Heart right ventricle (tissue), 16 donors: ENCODE measurements around the gene AKAP1. TPM values are rescaled to one million over a fixed set of nuclear protein-coding genes. Genes with fewer than 3 reads are reported as not detected.
"Not testable (repeated sequence)": the region's sequence is repeated elsewhere in the genome, so short reads cannot be mapped to it uniquely, and the experiment has no call there.

Experiments used
- ATAC-seq, 8 donors: fragments of 200-7000 bp; cut with Tn5 transposase; one replicate each; pipeline ENCODE4 v1.9.1; 2020; ENCODE audit warnings: mild to moderate bottlenecking in 8 of 8, moderate library complexity in 8 of 8, moderate number of reproducible peaks in 1 of 8
- DNase-seq, 2 donors: peaks; one replicate each; pipeline ENCODE4 v3.0.0-alpha.2; 2020
- H3K27ac ChIP-seq, 10 donors: fragments of 200-600 bp; sonication (generic) in 2 of 10; one replicate each; pipeline versions ENCODE4 v1.5.0 to v1.8.0; 2020 to 2022; ENCODE audit warnings: mild to moderate bottlenecking in 3 of 10
- H3K27me3 ChIP-seq, 7 donors: fragments of 200-600 bp; one replicate each; pipeline ENCODE4 v1.8.0; 2021 to 2022; ENCODE audit warnings: mild to moderate bottlenecking in 2 of 7
- H3K36me3 ChIP-seq, 9 donors: fragments of 200-600 bp; sonication (generic) in 1 of 9; one replicate each; pipeline versions ENCODE4 v1.5.0 to v1.8.0; 2020 to 2022; ENCODE audit warnings: mild to moderate bottlenecking in 2 of 9
- H3K4me1 ChIP-seq, 9 donors: fragments of 200-600 bp; sonication (generic) in 1 of 9; one replicate each; pipeline versions ENCODE4 v1.5.0 to v1.8.0; 2020 to 2022; ENCODE audit warnings: mild to moderate bottlenecking in 4 of 9
- H3K4me3 ChIP-seq, 10 donors: fragments of 200-600 bp; sonication (generic) in 2 of 10; one replicate each; pipeline versions ENCODE4 v1.5.0 to v1.8.0; 2020 to 2022; ENCODE audit warnings: mild to moderate bottlenecking in 7 of 10, moderate library complexity in 2 of 10
- H3K9me3 ChIP-seq, 11 donors: fragments of 200-600 bp in 10 of 11; sonication (generic) in 2 of 11; one replicate each; pipeline versions ENCODE4 v1.5.0 to v1.8.0; 2013 to 2022; ENCODE audit warnings: mild to moderate bottlenecking in 2 of 11, control low read depth in 1 of 11, moderate library complexity in 1 of 11
- WGBS, 2 donors: extraction: QIAGEN DNeasy Blood & Tissue Kit; methylation state at CpG; one replicate each; pipeline ENCODE4 v1.1.7; 2013; ENCODE audit warnings: inconsistent platforms in 1 of 2; 5-methylcytosine and 5-hydroxymethylcytosine counted together
- intact Hi-C, 10 donors: fragments of 100-400 bp; cut with DNase I; formaldehyde crosslinking; loops; one replicate each; pipeline versions ENCODE4 v1.11.1 to v1.14.2; 2022
- polyA plus RNA-seq, 2 donors: library from polyadenylated mRNA; stranded (reverse); fragments of 200-250 nt; gene quantifications; one replicate each; pipeline ENCODE4 v1.2.3, GENCODE V29; 2013
- total RNA-seq, 10 donors: library from RNA; stranded (reverse); fragmentation: NEBNext Ultra II Directional in 3 of 10; extraction: Animal tissue kit (Norgen Biotek cat#: 25700) in 3 of 10; gene quantifications; one replicate each; pipeline versions ENCODE4 v1.2.1 to v1.2.4, GENCODE V29; 2021 to 2023
- TF ChIP-seq, protein P1 (sequence below), 9 donors: fragments of 200-600 bp; sonication (generic) in 2 of 9; IDR thresholded peaks; one replicate each; pipeline versions ENCODE4 v1.5.0 to v1.8.0; 2021 to 2022; ENCODE audit warnings: antibody characterized with exemption in 9 of 9, mild to moderate bottlenecking in 5 of 9, moderate library complexity in 1 of 9
- donor health status: Arrhythmogenic right ventricular cardiomyopathy.
- donor health status: ischemic (EF 13 %, LVEDD 7.1; RV severe dilation, severe dysfunction).
- donor health status: healthy with polysubstance abuse.
- donor health status: DM: no; HTN: yes; CAD: no.
- donor health status: DM: no; HTN: no; CAD: no.
- donor health status: ischemic (EF 25% LVEDD 6.9; RV normal size, moderate dysfunction).
- donor health status: ischemic (EF 25% LVEDD 5.7; RV mildly dilated, moderate dysfunction).
- donor health status: healthy.
- donor health status: DM: yes; HTN: yes; CAD: no.
- donor health status: Ischemic cardiomyopathy.
- donor health status: ischemic (EF 35%, LVEDD 5.7; RV mildly dilated, moderate dysfunction).
- donor health status: nonischemic (EF 11% LVEDD 7.7; RV severe dilation, severe dysfunction).
- donor health status: DM: yes; HTN: yes; CAD: no.
- donor health status: PGD.
- donor health status: ischemic (EF 29% LVEDD 5.4; RV normal size, mild dysfunction).
- donor health status: nonischemic (EF 23%, LVEDD 6.1; RV moderate dilation, normal function).

The AKAP1 gene
- total and polyA plus RNA-seq, 12 donors, result 31.0 to 234 (median 153) TPM

GRCh38 chr17:57097832-57098421 lies 12.9 kb downstream of the AKAP1 start:
- Histone ChIP-seq H3K36me3 (no peaks in the 10 kb centered on the region), H3K9me3 (no peaks in the 10 kb centered on the region), H3K27me3 (no peaks in the 10 kb centered on the region), H3K4me1 (peaks cover 30 to 96% (median 66%) of the 10 kb centered on the region in 9 donors), H3K4me3 (no peak overlapping the region), H3K27ac (peak overlapping the region; percentile 62 to 99 (median 80))
- intact Hi-C loops, result loop anchor here in 2 of 10 donors (1.0 to 10.0 kb wide), 2 partner anchors 12 to 63 kb away; no protein-coding TSS in a partner anchor
- peak; percentile 55 to 78 (median 72) for ATAC-seq
- DNase-seq, result peak in 1 of 2 donors; percentile 74
- WGBS, 2 donors, result 15 to 18% methylated on average over 2 of the region's 2 CpGs
- TF ChIP-seq, protein P1, sequence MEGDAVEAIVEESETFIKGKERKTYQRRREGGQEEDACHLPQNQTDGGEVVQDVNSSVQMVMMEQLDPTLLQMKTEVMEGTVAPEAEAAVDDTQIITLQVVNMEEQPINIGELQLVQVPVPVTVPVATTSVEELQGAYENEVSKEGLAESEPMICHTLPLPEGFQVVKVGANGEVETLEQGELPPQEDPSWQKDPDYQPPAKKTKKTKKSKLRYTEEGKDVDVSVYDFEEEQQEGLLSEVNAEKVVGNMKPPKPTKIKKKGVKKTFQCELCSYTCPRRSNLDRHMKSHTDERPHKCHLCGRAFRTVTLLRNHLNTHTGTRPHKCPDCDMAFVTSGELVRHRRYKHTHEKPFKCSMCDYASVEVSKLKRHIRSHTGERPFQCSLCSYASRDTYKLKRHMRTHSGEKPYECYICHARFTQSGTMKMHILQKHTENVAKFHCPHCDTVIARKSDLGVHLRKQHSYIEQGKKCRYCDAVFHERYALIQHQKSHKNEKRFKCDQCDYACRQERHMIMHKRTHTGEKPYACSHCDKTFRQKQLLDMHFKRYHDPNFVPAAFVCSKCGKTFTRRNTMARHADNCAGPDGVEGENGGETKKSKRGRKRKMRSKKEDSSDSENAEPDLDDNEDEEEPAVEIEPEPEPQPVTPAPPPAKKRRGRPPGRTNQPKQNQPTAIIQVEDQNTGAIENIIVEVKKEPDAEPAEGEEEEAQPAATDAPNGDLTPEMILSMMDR (IDR thresholded peaks at IDR 0.05), result no peak

DNA sequence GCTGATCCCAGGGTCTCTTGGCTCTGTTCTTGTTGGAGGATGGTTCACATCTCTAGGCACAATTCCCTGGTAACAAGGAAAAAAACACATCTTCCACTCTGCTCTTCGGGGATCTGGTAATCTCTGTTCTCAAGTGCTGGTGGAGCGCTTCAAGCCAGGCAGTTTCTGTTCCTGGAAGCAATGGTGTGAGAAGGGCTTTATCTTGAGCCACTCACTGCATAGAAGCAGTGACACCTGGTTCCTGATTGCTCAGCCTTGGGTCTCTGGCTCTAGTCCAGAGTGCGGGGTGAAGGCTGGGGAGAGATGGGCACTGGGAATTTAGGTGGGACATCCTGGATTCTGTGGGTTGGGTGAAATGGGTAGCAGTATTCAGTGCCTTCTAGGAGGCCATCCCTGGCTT lies 14.1 kb downstream of the AKAP1 start:
- Histone ChIP-seq H3K27me3 (no peaks in the 10 kb centered on the region), H3K4me3 (no peak overlapping the region), H3K4me1 (peaks cover 29 to 96% (median 68%) of the 10 kb centered on the region in 9 donors), H3K36me3 (no peaks in the 10 kb centered on the region), H3K27ac (peak overlapping the region in 9 of 10 donors; percentile 47 to 99 (median 76)), H3K9me3 (no peaks in the 10 kb centered on the region)
- TF ChIP-seq, protein P1 (IDR thresholded peaks at IDR 0.05), result no peak
- DNase-seq (no peak), ATAC-seq (peak in 2 of 8 donors; percentile 9 to 30)
- 31 to 61% methylated on average over 3 of the region's 3 CpGs for WGBS, 2 donors
- intact Hi-C loops, result loop anchor here in 1 of 10 donors (10.0 kb wide), 1 partner anchor 64 kb away; no protein-coding TSS in a partner anchor

GRCh38 chr17:57102122-57102521 lies 17.1 kb downstream of the AKAP1 start:
- no peak overlapping the region for H3K4me3 ChIP-seq
- DNase-seq, result no peak
- TF ChIP-seq, protein P1 (IDR thresholded peaks at IDR 0.05), result no peak
- peaks cover 13 to 92% (median 50%) of the 10 kb centered on the region in 9 donors for H3K4me1 ChIP-seq
- H3K27me3 ChIP-seq, result no peaks in the 10 kb centered on the region
- 80 to 85% methylated on average over 4 of the region's 4 CpGs for WGBS, 2 donors
- peaks cover 0 to 13% (median 0%) of the 10 kb centered on the region in 9 donors for H3K36me3 ChIP-seq
- intact Hi-C loops, result no loop called here
- H3K27ac ChIP-seq, result peak overlapping the region in 6 of 10 donors; percentile 1 to 99 (median 32)
- H3K9me3 ChIP-seq, result no peaks in the 10 kb centered on the region
- ATAC-seq, result no peak

DNA sequence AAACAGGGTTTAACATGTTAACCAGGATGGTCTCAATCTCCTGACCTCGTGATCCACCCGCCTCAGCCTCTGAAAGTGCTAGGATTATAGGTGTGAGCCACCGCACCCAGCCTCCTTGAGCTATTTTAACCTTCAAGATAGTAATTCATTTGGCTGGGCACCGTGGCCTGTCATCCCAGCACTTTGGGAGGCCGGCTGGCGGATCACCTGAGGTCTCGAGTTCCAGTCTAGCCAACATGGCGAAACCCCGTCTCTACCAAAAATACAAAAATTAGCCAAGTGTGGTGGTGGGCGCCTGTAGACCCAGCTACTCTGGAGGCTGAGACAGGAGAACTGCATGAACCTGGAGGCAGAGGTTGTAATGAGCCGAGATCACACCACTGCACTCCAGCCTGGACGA lies 17.6 kb downstream of the AKAP1 start:
- H3K36me3 ChIP-seq, result peaks cover 0 to 17% (median 0%) of the 10 kb centered on the region in 9 donors
- H3K4me3 ChIP-seq, DNase-seq, H3K9me3 ChIP-seq, H3K27me3 ChIP-seq, intact Hi-C loops, ATAC-seq: not testable (repeated sequence)
- 62 to 69% methylated on average over 12 of the region's 12 CpGs for WGBS, 2 donors
- H3K4me1 ChIP-seq, result peaks cover 11 to 92% (median 48%) of the 10 kb centered on the region in 9 donors
- peak overlapping the region in 6 of 10 donors; percentile 1 to 61 (median 20) for H3K27ac ChIP-seq
